ENCODE measurements around the gene WDR77.

WDR77 gene

GRCh38 chr1:111399792-111400610, 49.1 kb downstream of the WDR77 start:
- H3K27ac ChIP-seq, result peak overlapping the region; percentile 47
- TF ChIP-seq, protein P1, sequence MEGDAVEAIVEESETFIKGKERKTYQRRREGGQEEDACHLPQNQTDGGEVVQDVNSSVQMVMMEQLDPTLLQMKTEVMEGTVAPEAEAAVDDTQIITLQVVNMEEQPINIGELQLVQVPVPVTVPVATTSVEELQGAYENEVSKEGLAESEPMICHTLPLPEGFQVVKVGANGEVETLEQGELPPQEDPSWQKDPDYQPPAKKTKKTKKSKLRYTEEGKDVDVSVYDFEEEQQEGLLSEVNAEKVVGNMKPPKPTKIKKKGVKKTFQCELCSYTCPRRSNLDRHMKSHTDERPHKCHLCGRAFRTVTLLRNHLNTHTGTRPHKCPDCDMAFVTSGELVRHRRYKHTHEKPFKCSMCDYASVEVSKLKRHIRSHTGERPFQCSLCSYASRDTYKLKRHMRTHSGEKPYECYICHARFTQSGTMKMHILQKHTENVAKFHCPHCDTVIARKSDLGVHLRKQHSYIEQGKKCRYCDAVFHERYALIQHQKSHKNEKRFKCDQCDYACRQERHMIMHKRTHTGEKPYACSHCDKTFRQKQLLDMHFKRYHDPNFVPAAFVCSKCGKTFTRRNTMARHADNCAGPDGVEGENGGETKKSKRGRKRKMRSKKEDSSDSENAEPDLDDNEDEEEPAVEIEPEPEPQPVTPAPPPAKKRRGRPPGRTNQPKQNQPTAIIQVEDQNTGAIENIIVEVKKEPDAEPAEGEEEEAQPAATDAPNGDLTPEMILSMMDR (conservative IDR thresholded peaks at IDR 0.05), result peak; percentile 78

GRCh38 chr1:111392460-111392945, 56.6 kb downstream of the WDR77 start:
- peak overlapping the region; percentile 58 for H3K27ac ChIP-seq
- TF ChIP-seq, protein P1 (conservative IDR thresholded peaks at IDR 0.05), result no peak

GRCh38 chr1:111392042-111392441, 57.0 kb downstream of the WDR77 start:
- TF ChIP-seq, protein P1 (conservative IDR thresholded peaks at IDR 0.05), result no peak
- peak overlapping the region; percentile 58 for H3K27ac ChIP-seq
